Activated CD4-positive, alpha-beta T cell treated with anti-CD3 and anti-CD28 coated beads, Interleukin-2, amount 50 U/mL, for 4 hours (primary cell): ENCODE data around the gene MEG3.

Experiments
- DNase-seq, 2 experiments: peaks; one replicate each; pipeline ENCODE4 v3.0.0-alpha.2; 2020

MEG3 gene

DNA sequence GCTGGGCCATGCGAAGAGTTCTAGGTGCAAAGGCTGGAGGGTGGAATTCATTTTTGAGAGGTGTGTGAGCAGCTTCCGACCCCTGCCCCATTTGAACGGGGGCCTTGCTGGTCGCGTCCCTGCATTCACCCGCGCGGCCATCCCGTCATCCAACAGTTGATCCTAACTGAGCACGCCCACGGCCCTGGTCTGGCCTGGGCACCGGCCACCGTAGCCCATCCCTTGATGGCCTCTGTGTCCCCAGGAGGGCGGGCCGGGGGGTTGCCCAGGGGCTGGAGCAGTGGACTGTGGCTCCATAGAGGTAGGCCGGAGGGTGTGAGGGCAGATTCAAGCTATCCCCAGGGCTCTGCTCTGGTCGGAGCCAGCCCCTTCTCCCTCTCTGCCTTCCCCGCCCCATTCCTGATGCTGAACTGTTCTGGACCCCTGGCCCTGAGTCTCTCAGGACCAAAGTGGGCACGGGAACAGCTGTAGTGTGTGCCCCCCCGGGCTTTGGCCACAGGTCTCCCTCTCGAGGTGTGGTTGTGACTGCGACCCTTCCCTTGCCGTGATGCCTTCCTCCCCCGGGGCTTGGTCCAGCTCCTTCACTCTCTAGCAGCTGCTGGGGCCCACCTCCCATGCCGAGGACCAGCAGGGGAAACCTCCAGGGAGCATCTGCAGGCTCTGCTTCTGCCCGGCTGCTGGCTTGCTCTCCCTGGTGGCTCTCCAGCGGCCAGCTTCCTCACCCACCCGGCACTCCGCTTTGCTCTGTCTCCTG lies 9.1 kb downstream of the MEG3 start:
- no peak for DNase-seq

DNA sequence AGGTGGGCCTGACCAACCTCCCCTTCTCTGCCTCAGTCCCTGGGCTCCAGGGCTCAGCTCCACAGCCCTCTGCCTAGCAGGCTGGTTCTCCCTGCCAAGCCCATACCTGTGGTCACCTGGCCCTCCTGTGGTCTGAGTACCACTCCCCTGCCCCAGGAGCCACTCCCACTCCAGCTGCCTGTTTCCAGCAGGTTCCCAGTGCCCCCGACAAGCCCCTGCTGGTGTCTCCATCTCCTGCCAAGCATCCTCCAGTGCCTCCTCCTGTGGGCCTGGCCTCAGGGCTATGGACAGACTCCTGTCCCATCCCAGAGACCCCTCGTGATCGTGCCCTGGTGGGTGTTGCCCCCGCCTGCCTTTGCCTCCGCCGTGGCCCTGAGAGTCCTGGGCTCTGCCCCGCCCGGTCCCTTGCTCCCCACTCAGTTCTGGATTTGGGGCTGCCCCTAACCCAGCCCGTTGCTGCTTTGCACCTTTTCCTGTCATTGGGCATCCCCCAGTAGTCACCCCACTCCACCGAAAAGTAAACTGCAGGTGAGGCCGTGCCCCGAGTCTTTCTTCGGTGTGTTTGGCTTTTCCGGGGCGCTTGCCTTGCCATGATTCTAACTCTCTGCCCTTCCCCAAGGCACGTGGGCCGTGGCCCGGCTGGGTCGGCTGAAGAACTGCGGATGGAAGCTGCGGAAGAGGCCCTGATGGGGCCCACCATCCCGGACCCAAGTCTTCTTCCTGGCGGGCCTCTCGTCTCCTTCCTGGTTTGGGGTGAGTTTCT lies 9.8 kb downstream of the MEG3 start:
- no peak for DNase-seq

DNA sequence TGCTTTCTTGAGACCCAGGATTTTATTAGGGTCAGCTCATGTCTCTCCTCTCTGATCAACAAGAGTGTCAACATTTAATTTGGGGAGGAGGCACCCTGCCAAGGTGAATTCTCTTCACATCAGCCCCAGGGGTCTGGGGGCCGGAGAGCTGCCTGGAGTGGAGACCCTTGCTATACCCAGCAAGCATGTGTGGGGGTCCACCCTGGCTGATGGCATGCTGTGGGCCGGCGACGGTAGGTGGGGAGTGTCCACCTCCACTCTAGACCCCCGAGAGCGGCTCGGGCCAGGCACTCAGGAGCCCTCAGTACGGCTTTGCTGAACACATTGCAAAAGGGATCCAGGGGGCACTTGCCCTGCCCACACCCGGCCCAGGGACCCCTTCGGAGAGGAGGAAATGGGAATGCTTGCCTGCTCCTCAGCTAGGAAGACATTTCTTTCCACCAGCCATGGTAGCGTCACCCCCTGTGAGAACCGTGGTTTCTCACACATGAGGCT lies 10.4 kb downstream of the MEG3 start:
- DNase-seq, result no peak

DNA sequence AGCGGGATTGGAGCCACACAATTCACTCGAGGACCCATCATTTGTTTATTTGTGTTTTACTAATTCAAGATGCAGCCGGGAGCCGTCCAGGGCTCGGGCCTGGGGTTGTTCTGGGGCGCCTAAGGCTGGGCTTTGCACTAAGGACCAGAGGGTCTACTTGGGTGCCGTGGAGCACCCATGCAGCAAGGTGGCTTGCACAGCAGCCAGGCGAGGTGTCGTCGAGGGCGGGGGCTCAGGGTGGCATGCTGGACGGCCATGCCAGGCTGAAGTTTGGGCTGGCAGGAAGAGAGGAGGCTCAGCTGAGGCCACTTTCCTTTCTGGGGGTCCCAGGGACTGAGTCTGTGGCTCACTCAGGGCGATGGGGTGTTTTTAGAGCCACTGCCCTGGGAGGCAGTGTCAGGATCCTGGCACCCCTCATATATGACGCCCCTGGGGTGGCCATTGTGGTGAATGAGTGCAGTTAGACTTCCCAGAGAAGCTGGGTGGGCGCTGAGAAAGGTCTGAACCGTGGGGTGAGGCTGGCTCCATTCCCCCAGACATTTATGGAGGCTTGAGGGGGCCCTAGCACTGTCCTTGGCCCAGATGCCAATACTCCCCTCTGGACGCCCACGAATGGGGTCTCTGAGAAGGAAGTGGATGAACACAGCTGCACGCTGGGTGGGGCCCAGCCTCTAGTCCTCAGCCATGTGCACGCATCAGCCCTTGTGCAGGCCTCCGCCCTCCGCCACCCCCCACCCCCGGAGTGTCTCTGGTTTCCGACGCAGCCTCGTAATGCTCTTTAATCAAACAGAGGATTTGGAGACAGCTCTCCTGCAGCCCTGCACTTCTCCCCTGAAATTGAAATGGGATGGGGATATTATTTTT lies 11.3 kb downstream of the MEG3 start:
- DNase-seq, result no peak

DNA sequence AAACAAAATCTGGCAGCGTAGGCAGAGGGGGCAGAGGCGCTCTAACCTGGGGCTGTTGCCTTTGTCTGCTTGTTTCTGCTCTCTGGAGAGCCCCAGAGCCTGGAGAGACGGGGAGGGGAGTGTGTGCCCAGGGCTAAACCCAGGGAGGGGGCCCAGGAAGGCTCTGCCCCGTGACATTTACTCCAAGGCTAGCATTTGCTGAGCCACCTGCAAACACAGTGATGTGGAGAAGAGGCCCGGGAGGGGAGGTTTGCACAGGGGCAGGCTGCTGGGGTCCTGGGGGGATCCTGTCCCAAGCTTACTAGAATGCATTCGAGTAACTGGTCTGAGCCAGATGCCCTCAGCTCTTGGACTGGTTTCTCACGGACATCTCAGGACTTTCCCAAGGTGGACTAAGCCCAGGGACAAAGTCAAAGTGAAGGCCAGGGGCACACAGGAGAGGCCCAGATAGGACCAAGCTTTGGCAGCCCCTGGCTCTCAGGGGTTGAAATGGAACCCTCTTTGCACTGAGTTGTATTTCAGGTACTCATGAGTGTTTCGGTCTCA lies 12.0 kb downstream of the MEG3 start:
- DNase-seq, result no peak

- no peak for DNase-seq
Measured at GRCh38 chr14:100838493-100839314, 12.8 kb downstream of the MEG3 start.

GRCh38 chr14:100839315-100839585 lies 13.3 kb downstream of the MEG3 start:
- DNase-seq, result no peak

- no peak for DNase-seq
Measured at GRCh38 chr14:100839681-100840111, 13.8 kb downstream of the MEG3 start.

GRCh38 chr14:100840286-100841065 lies 14.6 kb downstream of the MEG3 start:
- no peak for DNase-seq

- DNase-seq, result no peak
Measured at GRCh38 chr14:100841066-100841760, 15.3 kb downstream of the MEG3 start.

DNA sequence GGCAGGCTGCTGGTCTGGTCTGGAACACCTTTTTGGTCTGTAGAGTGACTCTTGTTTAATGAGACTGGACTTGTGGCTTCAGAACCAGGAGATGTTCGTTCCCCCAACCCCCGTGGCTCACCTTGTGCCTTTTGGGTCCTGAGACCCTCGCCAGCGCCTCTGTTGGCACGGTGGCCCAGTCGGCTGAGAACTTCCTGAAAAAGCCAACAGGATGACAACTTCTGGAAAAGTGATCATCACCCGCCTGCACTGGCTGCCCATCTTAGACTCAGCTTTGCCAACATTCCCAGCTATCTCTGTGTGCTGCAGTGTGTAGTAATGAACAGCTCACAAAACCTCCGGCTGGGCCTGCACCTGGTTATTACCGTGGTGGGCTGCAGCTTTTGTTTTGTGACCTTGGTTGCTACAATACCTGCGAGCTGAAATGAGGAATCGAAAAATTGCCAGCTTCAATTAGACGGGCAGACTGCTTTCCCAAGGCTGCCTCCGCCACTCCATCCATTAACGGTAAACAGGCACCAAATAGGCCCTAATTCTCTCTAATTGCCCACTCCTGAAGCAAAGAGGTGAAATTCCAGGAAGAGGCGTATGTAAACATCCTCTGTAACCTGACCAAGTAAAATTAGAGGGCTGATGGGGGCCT lies 16.0 kb downstream of the MEG3 start:
- no peak for DNase-seq

GRCh38 chr14:100842799-100843198 lies 16.9 kb downstream of the MEG3 start:
- no peak for DNase-seq

DNA sequence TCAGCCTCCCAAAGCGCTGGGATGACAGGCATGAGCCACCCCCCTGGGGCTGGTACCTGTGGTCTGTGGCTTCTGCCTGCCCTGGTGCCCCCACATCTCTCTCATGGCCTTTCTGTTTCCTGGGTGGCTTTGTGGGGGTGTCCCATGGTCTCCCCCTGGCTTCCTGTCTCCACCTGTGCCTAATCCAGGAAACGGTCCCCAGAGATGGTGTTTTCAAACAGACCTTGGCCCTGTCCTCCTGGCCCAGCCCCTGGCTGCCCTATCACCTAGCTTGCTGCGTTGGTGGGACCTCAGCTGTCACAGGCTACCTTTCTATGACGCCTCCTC lies 18.1 kb downstream of the MEG3 start:
- DNase-seq, result no peak

DNA sequence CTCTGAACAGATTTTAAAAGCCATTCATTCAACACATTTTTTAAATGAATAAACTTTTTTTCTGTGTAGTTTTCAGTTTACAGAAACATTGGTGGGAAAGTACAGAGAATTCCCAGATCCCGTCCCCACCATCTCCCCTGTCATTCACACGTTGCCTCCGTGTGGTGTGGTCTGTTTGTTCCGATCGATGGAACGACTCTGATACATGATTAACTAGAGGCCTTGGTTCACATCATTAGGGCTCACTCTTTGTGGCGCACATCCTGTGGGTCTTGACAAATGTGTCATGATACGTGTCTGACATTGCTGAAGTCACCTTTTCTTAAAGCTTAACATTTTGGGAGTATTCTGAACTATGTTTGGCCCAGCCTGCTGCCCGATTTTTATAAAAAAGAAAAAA lies 18.5 kb downstream of the MEG3 start:
- no peak for DNase-seq

DNA sequence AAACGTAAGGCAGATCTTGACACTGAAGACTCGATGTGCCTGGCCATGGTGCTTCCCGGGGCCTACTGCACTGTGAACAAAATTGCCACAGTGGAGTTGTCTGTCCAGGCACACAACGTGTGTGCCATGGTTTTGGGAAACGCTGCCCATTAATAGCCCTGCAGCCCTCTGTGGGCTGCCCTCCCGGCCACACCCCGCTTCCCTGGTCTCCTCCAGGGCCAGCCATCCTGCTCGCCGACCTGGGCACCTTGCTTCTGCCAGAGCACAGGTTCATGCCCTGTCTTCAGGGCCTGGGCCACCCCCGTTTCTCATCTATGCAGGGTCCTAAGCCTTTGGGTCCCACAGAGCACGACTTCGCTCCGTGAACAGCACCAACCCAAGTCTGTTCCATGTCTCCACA lies 18.9 kb downstream of the MEG3 start:
- no peak for DNase-seq

DNA sequence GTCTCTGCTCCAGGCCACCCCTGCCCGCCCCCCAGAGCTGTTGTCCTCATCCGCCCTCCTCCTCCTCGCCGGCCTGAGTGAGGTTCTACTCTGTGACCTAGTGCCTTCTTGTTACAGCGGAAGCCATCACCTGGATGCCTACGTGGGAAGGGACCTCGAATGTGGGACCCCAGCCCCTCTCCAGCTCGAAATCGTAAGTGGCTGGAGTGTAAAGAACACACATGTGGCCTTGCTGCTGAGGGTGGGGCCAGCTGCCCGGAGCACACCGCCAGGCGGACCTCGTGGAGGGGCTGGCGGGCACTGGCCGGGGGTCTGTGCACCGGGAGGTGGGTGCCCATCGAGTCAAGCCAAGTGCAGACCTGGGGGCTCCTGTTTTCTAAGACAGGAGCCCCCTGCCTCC lies 19.4 kb downstream of the MEG3 start:
- DNase-seq, result no peak

GRCh38 chr14:100846309-100846859 lies 20.5 kb downstream of the MEG3 start:
- no peak for DNase-seq

DNA sequence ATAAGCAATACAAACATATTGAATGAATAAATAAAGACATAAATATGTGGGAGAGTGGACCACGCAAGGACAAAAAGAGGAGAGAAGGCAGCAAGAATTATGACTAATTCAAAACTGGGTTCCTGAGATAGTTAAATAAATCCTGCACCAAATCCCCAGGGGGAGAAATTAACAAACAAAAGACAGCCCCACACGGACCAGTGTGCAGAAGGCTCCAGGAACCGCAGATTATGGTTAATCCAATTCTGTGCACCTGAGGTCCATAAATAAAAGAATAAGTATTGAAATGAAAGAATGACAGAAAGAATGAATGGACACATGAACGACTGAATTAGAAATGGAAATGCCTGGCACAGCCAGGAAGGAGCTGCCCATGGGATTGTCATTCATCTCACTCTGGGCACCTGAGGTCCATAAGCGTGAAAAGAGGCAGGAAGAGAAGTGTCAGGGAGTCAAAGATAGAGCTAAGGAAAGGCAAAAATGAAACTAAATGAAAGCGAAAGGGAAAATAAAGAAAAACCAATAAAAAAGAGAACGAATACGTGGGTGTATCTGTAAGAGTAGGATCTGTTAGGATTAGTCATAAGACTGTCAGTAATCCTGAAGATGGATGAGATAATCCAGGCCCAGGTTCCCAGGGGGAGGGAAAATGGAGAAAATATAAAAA lies 23.3 kb downstream of the MEG3 start:
- no peak for DNase-seq

DNA sequence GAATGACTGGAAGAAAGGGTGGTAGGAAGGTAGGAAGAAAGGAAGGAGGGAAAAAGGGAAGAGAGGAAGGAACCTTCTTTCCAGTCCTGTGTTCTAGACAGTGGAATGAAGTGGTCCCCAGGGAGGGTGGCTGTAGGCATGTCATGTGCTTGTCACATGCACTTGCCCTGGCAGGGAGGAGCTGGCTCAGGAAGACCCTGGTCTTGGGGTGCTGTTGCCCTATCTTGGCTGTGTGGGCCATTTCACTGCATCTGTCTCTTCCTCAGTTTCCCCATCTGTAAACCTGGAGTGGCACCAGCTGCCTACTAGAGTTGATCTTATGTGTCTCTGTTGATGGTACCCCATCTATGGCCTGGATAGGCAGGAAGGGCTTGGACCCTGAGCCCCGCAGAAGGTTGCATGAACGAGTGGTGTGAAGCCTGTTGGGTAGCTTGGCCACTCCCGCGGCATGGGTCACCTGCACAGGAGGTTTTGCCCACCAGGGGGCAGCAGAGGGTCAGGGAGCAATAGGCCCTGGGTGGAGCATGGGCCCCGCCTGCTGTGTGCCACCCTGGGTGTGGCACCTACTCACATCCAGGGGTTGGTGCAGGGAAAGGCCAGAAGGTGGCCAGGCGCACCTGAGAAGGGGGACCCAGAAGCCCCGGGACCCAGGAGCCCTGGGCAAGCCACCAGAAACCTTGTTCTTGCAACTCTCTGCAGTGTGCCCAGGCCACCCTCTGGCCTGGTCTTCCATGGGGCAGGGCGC lies 25.1 kb downstream of the MEG3 start:
- DNase-seq, result peak; percentile 67 to 69
